Activated CD4-positive, alpha-beta T cell treated with anti-CD3 and anti-CD28 coated beads for 4 hours (primary cell): ENCODE measurements around the gene ZNF521.

Experiments used
- DNase-seq, 2 donors: peaks; one replicate each; pipeline ENCODE4 v3.0.0-alpha.2; 2020

The ZNF521 gene

GRCh38 chr18:25111377-25112288 lies 240.3 kb downstream of the ZNF521 start:
- no peak for DNase-seq

GRCh38 chr18:25109484-25109883 lies 242.5 kb downstream of the ZNF521 start:
- DNase-seq: no peak

- no peak for DNase-seq
Measured at GRCh38 chr18:25103468-25104155, 248.4 kb downstream of the ZNF521 start.

GRCh38 chr18:25102662-25103061 lies 249.3 kb downstream of the ZNF521 start:
- DNase-seq: no peak

- DNase-seq: no peak
Measured at GRCh38 chr18:25100418-25100817, 251.5 kb downstream of the ZNF521 start.

GRCh38 chr18:25099895-25100294 lies 252.1 kb downstream of the ZNF521 start:
- DNase-seq: no peak

GRCh38 chr18:25097569-25098056 lies 254.4 kb downstream of the ZNF521 start:
- DNase-seq: no peak

- DNase-seq: no peak
Measured at GRCh38 chr18:25097057-25097456, 254.9 kb downstream of the ZNF521 start.

- no peak for DNase-seq
Measured at GRCh38 chr18:25093141-25093540, 258.8 kb downstream of the ZNF521 start.

GRCh38 chr18:25089470-25089869 lies 262.5 kb downstream of the ZNF521 start:
- DNase-seq: no peak

GRCh38 chr18:25086876-25087275 lies 265.1 kb downstream of the ZNF521 start:
- DNase-seq: no peak

- DNase-seq: no peak
Measured at GRCh38 chr18:25081001-25081400, 271.0 kb downstream of the ZNF521 start.

- no peak for DNase-seq
Measured at GRCh38 chr18:25080211-25080610, 271.8 kb downstream of the ZNF521 start.

GRCh38 chr18:25077944-25078723 lies 273.8 kb downstream of the ZNF521 start:
- no peak for DNase-seq

- no peak for DNase-seq
Measured at GRCh38 chr18:25077038-25077943, 274.7 kb downstream of the ZNF521 start.

- no peak for DNase-seq
Measured at GRCh38 chr18:25075783-25076182, 276.2 kb downstream of the ZNF521 start.

- no peak for DNase-seq
Measured at GRCh38 chr18:25075331-25075730, 276.6 kb downstream of the ZNF521 start.

- no peak for DNase-seq
Measured at GRCh38 chr18:25074925-25075324, 277.0 kb downstream of the ZNF521 start.

GRCh38 chr18:25072205-25072604 lies 279.8 kb downstream of the ZNF521 start:
- no peak for DNase-seq

GRCh38 chr18:25067275-25068025 lies 284.5 kb downstream of the ZNF521 start:
- DNase-seq: no peak

- DNase-seq: no peak
Measured at GRCh38 chr18:25066516-25066915, 285.4 kb downstream of the ZNF521 start.
